Kidney capillary endothelial cell (primary cell): ENCODE data around the gene KCNAB2.
A peak's percentile ranks its signal among the peaks of the same experiment; 100 is the strongest.
"Not testable (repeated sequence)": the region's sequence is repeated elsewhere in the genome, so short reads cannot be mapped to it uniquely, and the experiment has no call there.

Experiments
- DNase-seq: peaks from one replicate; pipeline ENCODE4 v3.0.0-alpha.2; 2018; ENCODE audit warnings: low spot score

Gene KCNAB2

GRCh38 chr1:6056572-6056948, 10.9 kb downstream of the KCNAB2 start:
- no peak for DNase-seq

- no peak for DNase-seq
Observed at GRCh38 chr1:6057170-6057845, 11.6 kb downstream of the KCNAB2 start.

GRCh38 chr1:6059866-6060265, 14.2 kb downstream of the KCNAB2 start:
- no peak for DNase-seq

GRCh38 chr1:6062670-6063069, 17.0 kb downstream of the KCNAB2 start:
- no peak for DNase-seq

GRCh38 chr1:6063532-6064053, 17.9 kb downstream of the KCNAB2 start:
- DNase-seq = not testable (repeated sequence)

- no peak for DNase-seq
Observed at GRCh38 chr1:6065093-6065858, 19.6 kb downstream of the KCNAB2 start.

- no peak for DNase-seq
Observed at GRCh38 chr1:6066680-6067079, 21.0 kb downstream of the KCNAB2 start.

- DNase-seq = no peak
Observed at GRCh38 chr1:6068073-6068472, 22.4 kb downstream of the KCNAB2 start.

GRCh38 chr1:6068932-6069331, 23.2 kb downstream of the KCNAB2 start:
- DNase-seq = no peak

- DNase-seq = no peak
Observed at GRCh38 chr1:6069573-6069972, 23.9 kb downstream of the KCNAB2 start.

- peak; percentile 24 for DNase-seq
Observed at GRCh38 chr1:6070450-6070974, 24.8 kb downstream of the KCNAB2 start.

GRCh38 chr1:6071219-6071618, 25.5 kb downstream of the KCNAB2 start:
- no peak for DNase-seq

- DNase-seq = no peak
Observed at GRCh38 chr1:6072774-6073479, 27.2 kb downstream of the KCNAB2 start.

- DNase-seq = no peak
Observed at GRCh38 chr1:6073480-6074053, 27.9 kb downstream of the KCNAB2 start.

GRCh38 chr1:6074192-6074901, 28.7 kb downstream of the KCNAB2 start:
- DNase-seq = no peak

GRCh38 chr1:6075748-6076147, 30.1 kb downstream of the KCNAB2 start:
- DNase-seq = peak; percentile 13

- not testable (repeated sequence) for DNase-seq
Observed at GRCh38 chr1:6077061-6077460, 31.4 kb downstream of the KCNAB2 start.

- DNase-seq = no peak
Observed at GRCh38 chr1:6077506-6077905, 31.8 kb downstream of the KCNAB2 start.

GRCh38 chr1:6077919-6078318, 32.2 kb downstream of the KCNAB2 start:
- no peak for DNase-seq

GRCh38 chr1:6080469-6080868, 34.8 kb downstream of the KCNAB2 start:
- DNase-seq = no peak

- DNase-seq = no peak
Observed at GRCh38 chr1:6081901-6082300, 36.2 kb downstream of the KCNAB2 start.
